Measurements from ENCODE around the gene TCHP.

TCHP gene

GRCh38 chr12:109915171-109916040 is 15.3 kb downstream of the TCHP start:
- peak overlapping the region; percentile 49 for H3K27ac ChIP-seq
- TF ChIP-seq, protein P1, sequence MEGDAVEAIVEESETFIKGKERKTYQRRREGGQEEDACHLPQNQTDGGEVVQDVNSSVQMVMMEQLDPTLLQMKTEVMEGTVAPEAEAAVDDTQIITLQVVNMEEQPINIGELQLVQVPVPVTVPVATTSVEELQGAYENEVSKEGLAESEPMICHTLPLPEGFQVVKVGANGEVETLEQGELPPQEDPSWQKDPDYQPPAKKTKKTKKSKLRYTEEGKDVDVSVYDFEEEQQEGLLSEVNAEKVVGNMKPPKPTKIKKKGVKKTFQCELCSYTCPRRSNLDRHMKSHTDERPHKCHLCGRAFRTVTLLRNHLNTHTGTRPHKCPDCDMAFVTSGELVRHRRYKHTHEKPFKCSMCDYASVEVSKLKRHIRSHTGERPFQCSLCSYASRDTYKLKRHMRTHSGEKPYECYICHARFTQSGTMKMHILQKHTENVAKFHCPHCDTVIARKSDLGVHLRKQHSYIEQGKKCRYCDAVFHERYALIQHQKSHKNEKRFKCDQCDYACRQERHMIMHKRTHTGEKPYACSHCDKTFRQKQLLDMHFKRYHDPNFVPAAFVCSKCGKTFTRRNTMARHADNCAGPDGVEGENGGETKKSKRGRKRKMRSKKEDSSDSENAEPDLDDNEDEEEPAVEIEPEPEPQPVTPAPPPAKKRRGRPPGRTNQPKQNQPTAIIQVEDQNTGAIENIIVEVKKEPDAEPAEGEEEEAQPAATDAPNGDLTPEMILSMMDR (conservative IDR thresholded peaks at IDR 0.05): no peak

GRCh38 chr12:109916045-109916444 is 16.0 kb downstream of the TCHP start:
- TF ChIP-seq, protein P1 (conservative IDR thresholded peaks at IDR 0.05): no peak

GRCh38 chr12:109919456-109919855 is 19.4 kb downstream of the TCHP start:
- no peak overlapping the region for H3K27ac ChIP-seq
- TF ChIP-seq, protein P1 (conservative IDR thresholded peaks at IDR 0.05): no peak

More at GRCh38 chr12:109916045-109916444, 16.0 kb downstream of the TCHP start:
- H3K27ac ChIP-seq: peak overlapping the region; percentile 49

DNA sequence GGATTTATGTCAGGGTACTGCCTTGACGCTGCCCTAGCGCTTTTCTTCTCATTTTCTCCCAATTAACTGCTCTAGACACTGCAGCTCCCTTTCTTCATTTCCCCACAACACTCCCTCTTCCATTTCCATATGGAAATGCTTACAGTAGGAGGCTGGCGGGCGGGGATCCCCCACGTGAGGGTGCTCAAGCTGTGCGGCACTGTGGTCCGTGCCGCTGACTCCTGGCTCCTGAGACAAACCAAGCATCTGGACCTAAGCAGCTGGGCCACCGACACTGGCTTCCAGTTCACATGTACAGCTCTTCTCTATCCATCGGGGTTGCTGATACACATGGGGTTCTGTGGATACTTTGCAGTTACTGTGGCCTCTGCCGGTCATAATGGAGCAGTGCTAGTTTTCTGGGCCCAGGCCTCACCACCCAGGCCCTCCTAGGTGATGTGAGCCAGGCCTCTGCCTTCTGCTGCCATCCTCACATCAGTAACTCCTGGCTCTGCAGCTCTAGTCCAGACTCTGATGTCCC is 20.2 kb downstream of the TCHP start:
- TF ChIP-seq, protein P1 (conservative IDR thresholded peaks at IDR 0.05): no peak
- no peak overlapping the region for H3K27ac ChIP-seq

- no peak overlapping the region for H3K27ac ChIP-seq
- TF ChIP-seq, protein P1 (conservative IDR thresholded peaks at IDR 0.05): no peak
These were observed 21.9 kb downstream of the TCHP start for GRCh38 chr12:109921982-109922381.

- H3K27ac ChIP-seq: no peak overlapping the region
- TF ChIP-seq, protein P1 (conservative IDR thresholded peaks at IDR 0.05): no peak
These were observed 23.0 kb downstream of the TCHP start for GRCh38 chr12:109923038-109923437.

- TF ChIP-seq, protein P1 (conservative IDR thresholded peaks at IDR 0.05): no peak
- no peak overlapping the region for H3K27ac ChIP-seq
These were observed 23.6 kb downstream of the TCHP start for GRCh38 chr12:109923481-109924245.
